Measurements from ENCODE around the gene RELT.

Gene RELT

DNA sequence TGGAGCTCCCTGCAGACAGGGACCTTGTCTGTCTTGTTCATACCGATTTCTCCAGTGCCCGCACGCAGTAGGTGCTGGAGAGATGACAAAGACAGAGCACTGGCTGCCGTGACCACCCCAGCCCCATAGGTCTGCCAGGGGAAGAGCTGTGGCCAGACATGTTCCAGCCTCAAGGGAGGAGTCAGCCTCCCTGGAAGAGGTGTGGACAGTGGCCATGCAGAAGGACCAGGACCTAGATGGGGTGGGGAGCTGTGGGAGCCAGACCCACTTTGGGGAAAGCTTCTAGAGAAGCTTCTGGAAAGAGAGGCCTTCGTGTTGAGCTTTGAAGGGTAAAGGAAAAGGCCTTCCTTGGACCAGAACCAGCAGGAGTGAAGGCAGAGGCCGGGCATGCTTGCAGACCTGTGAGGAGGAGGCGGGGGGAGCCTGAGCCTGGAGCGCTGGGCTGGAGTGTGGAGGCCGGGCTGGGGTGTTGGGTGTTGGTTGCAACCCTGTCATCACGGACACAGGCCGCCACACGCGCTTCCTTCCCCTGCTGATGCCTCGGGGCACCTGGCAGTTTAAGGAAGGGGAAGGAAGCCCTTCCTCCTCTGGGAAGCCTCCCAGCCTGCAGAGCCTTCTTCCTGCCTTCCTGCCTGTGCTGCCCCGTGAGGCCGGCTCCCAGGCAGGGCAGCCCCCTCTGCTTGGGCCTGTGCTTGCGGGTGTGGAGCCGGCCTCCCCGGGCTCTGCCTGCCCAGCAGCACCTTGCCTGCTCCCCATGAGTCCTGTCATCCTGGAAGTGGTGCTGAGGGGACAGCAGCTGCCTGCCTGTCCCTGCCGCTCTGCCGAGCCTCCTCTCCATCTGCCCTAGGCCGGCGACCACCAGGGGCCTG is 12.3 kb downstream of the RELT start:
- no peak for DNase-seq (ENCODE audit: extremely low spot score, insufficient read length, low read depth)

DNA sequence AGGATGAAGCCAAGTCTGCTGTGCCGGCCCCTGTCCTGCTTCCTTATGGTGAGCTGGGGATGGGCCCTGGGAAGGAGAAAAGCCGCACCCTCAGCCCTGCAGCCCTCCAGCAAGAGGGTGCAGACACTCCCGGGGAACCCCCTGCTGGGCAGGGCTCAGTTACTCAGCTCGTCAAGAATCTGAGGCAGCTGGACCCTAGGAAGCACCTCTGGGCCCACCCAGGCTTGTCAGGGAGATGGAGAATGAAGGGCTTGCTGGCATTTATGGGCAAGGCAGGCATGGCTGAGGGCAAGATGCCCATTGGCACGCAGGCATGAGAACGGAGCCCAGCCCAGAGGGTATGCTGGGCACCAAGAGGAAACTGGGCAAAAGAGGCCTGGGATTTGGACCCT is 12.9 kb downstream of the RELT start:
- no peak for FAIRE-seq
- DNase-seq (ENCODE audit: extremely low spot score, insufficient read length, low read depth), result no peak

More for the DNA sequence above, 12.3 kb downstream of the RELT start:
- no peak for FAIRE-seq

GRCh38 chr11:73389916-73390315 is 13.7 kb downstream of the RELT start:
- DNase-seq (ENCODE audit: extremely low spot score, insufficient read length, low read depth) (no peak), FAIRE-seq (no peak)

DNA sequence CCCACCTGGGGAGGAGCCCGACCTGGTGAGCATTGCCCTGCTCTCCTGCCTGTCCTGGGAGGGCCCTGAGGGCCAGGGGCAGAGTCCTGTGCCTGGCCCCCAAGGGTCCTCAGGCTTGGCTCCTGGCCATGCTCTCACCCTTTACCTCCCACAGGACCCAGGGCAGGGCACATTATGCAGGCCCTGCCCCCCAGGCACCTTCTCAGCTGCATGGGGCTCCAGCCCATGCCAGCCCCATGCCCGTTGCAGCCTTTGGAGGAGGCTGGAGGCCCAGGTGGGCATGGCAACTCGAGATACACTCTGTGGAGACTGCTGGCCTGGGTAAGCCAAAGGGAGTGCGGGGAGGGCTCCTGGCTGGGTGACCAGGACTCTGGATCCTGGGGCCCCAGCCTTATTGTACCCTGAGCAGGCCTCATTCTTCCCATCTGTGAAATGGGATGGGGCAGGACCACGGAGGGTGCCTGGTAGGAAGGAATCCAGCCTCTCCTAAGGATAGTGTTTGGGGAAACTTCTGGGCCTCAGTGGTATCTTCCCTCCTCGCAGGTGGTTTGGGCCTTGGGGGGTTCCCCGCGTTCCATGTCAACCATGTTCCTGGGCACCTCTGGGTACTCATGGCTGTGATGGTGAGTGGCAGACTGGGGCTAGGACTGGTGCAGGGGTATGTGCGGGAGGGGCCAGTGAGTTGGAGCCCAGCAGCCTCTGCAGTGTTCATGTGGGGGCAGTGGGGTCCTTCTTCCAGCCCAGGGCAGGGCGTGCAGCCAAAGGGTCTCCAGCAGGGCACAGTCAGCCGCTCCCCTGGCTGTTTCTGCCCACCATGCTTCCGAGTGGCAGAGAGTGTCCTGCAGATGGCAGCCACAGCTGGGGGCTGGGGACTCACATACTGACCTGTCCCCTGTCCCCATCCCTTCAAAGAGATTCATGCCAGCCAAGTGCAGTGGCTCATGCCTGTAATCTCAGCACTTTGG is 14.7 kb downstream of the RELT start:
- DNase-seq (ENCODE audit: extremely low spot score, insufficient read length, low read depth), result no peak
- no peak for FAIRE-seq

- FAIRE-seq (no peak), DNase-seq (ENCODE audit: extremely low spot score, insufficient read length, low read depth) (no peak)
Observed at GRCh38 chr11:73391665-73392064, 15.5 kb downstream of the RELT start.

- FAIRE-seq (no peak), DNase-seq (ENCODE audit: extremely low spot score, insufficient read length, low read depth) (no peak)
Observed at GRCh38 chr11:73392108-73393010, 16.2 kb downstream of the RELT start.

- DNase-seq (ENCODE audit: extremely low spot score, insufficient read length, low read depth) (no peak), FAIRE-seq (no peak)
Observed at GRCh38 chr11:73393011-73393380, 16.8 kb downstream of the RELT start.

DNA sequence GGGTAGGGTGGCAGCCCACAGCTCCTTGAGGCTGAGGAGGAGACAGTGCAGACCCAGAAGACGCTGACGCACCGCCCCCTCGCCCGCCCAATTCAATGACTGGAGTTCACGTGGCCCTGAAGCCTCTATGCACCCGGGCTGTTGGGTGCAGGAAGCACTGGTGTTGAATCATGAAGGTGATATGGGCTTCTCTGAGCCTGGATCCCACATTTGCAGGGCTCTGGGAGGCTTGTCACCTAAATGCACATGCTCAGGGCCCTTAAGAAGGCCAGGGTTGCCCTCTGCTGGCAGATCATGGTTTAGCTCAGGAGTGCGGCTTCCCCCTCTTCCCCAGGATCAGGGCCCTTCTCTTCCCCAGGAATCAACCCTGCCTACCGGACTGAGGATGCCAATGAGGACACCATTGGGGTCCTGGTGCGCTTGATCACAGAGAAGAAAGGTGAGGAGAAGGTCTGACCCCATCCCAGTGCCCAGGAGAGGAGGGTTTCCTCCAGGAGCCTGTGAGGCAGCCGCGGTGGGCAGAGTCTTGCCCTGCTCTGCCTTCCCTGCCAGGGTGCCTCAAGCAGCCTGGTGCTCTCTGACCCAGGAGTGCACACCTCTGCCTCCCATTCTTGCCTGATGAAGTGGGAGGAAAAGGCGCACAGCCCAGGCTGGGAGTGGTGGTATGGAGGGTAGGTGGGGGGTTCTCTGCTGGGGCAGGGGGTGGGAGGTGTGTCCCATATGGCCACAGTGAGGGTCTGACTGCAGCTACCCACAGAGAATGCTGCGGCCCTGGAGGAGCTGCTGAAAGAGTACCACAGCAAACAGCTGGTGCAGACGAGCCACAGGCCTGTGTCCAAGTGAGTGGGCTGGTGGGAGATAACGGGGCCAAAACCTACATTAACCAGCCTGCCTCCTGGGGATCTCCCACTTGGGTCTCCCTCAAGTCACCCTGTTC is 17.5 kb downstream of the RELT start:
- peak; percentile 67 for DNase-seq (ENCODE audit: extremely low spot score, insufficient read length, low read depth)
- FAIRE-seq, result peak; percentile 81

DNA sequence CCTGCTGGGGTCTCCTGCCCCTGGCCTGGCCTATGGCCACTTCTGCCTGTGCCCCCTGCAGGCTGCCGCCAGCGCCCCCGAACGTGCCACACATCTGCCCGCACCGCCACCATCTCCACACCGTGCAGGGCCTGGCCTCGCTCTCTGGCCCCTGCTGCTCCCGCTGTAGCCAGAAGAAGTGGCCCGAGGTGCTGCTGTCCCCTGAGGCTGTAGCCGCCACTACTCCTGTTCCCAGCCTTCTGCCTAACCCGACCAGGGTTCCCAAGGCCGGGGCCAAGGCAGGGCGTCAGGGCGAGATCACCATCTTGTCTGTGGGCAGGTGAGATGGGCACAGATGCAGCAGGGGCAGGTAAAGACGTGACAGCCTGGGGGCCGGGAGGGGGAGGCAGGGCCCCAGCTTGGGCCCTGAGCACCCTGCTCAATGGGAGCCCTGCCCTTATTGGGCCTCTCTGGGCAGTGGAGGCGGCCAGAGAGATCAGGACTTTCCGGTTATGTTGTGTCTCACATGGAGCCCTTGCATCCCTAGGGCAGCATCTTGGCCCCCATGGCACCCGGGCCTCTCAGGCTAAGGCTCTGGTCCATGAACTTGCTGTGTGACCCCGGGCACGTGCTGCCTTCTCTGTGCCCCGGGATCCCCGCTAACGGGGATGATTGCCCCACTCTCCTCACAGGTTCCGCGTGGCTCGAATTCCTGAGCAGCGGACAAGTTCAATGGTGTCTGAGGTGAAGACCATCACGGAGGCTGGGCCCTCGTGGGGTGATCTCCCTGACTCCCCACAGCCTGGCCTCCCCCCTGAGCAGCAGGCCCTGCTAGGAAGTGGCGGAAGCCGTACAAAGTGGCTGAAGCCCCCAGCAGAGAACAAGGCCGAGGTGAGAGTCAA is 18.5 kb downstream of the RELT start:
- DNase-seq (ENCODE audit: extremely low spot score, insufficient read length, low read depth) (no peak), FAIRE-seq (no peak)

GRCh38 chr11:73395297-73396208 is 19.4 kb downstream of the RELT start:
- DNase-seq (ENCODE audit: extremely low spot score, insufficient read length, low read depth) (no peak), FAIRE-seq (no peak)

DNA sequence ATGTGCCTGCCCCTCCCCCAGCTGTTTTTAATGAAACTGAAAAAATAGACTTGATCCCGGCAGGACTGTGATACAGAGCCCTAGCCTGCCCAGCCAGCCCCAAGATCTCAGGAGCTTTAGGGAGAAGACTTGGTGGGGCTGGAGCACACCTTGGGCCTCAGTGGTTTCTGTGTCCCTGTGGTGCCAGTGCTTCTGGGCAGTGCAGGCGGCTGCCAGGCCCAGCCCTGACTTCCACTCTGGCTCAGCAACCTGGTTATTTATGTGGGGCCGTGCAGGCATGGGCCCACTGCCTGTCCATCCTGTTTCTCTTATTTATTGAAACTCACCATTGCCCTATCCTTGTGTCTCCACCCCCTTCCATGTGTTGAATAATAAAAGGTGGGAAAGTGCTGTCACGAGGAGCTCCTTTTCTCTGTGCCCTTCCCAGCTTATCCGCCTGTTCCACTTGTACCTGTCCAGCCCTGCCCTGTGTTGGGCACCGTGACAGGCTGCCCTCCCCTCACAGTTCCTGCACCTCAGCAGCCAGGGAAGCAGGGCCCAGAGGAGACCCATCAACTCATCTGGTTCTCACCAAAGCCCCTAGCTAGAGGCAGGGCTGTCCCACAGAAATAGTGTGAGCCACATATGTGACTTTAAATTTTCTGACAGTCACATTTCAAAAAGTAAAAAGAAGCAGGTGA is 20.2 kb downstream of the RELT start:
- FAIRE-seq (no peak), DNase-seq (ENCODE audit: extremely low spot score, insufficient read length, low read depth) (no peak)

DNA sequence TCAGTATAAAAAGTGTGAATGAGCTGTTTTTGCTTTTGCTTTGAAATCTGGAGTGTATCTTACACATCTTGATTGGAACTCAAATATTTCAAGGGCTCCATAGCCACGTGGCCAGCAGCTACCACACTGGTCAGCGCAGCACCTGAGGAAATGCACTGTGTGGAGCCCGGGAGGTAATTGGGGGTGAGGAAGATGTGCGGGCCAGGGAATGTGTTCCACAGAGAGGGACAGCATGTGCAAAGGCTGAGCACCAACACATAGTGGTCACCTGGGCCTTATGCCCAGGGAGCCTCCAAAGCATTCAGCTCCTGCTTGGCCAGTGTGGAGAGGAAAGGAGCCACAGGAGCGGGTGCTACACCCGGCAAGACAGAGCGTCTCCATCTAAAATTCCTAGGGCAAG is 20.8 kb downstream of the RELT start:
- DNase-seq (ENCODE audit: extremely low spot score, insufficient read length, low read depth) (no peak), FAIRE-seq (no peak)

- FAIRE-seq (no peak), DNase-seq (ENCODE audit: extremely low spot score, insufficient read length, low read depth) (no peak)
Observed at GRCh38 chr11:73397468-73398131, 21.4 kb downstream of the RELT start.

- FAIRE-seq, result no peak
- no peak for DNase-seq (ENCODE audit: extremely low spot score, insufficient read length, low read depth)
Observed at GRCh38 chr11:73398132-73398526, 21.9 kb downstream of the RELT start.

DNA sequence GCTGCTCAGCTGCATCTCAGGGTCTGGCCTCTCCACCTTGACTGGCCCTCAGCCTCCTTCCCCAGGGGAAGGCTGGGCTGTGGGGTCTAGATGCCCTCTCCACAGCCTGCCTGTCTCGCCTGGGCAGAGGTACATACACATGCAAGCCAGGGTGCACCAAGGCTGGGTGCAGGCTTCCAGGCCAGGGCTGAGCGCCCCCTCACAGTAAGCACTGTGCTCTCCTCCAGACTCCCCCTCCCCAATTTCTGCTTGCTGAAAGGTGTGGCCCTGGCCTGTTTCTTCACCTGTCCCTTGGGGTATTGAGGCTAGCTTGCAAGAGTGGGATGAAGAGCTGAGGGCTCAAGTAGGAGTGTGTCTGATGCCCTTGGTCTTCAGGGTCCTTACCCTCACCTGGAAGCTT is 22.5 kb downstream of the RELT start:
- FAIRE-seq, result no peak
- DNase-seq (ENCODE audit: extremely low spot score, insufficient read length, low read depth), result no peak

- FAIRE-seq, result no peak
- DNase-seq (ENCODE audit: extremely low spot score, insufficient read length, low read depth), result no peak
Observed at GRCh38 chr11:73399159-73399590, 23.0 kb downstream of the RELT start.
